CD4-positive, alpha-beta memory T cell (primary cell): Measurements from ENCODE around the gene DUOXA2. TPM values are rescaled to one million over a fixed set of nuclear protein-coding genes. Genes with fewer than 3 reads are reported as not detected.
A peak's percentile ranks its signal among the peaks of the same experiment; 100 is the strongest.
"Not testable (repeated sequence)": the region's sequence is repeated elsewhere in the genome, so short reads cannot be mapped to it uniquely, and the experiment has no call there.

Source experiments
- CTCF ChIA-PET: fragments of 350-600 bp; sonication (Branson Sonifier 250); formaldehyde crosslinking; loops from one replicate; lab custom pipeline; 2021; ENCODE audit warnings: inconsistent platforms; ENCODE audit not compliant: partially characterized antibody; lab: Charles Lee
- POLR2A ChIA-PET: fragments of 350-600 bp; sonication (Branson Sonifier 250); formaldehyde crosslinking; loops from one replicate; lab custom pipeline; 2021; ENCODE audit not compliant: partially characterized antibody; lab: Charles Lee
- DNase-seq, 5 donors: peaks; one replicate each; pipeline versions ENCODE4 v3.0.0 to v3.0.0-alpha.2; 2020 to 2022; ENCODE audit warnings: mixed read lengths in 1 of 5
- H3K27ac ChIP-seq: one replicate; pipeline ENCODE4 v1.7.0; 2013; ENCODE audit warnings: low read depth, low read length
- H3K27me3 ChIP-seq: 2 replicates; pipeline ENCODE4 v1.7.0; 2013; ENCODE audit warnings: mild to moderate bottlenecking, low read length, moderate library complexity; ENCODE audit not compliant: insufficient read depth
- H3K36me3 ChIP-seq: 2 replicates; pipeline ENCODE4 v1.7.0; 2013; ENCODE audit warnings: mild to moderate bottlenecking, low read length, moderate library complexity; ENCODE audit not compliant: insufficient read depth
- H3K4me1 ChIP-seq: 2 replicates; pipeline ENCODE4 v1.7.0; 2013; ENCODE audit warnings: mild to moderate bottlenecking, low read length, moderate library complexity; ENCODE audit not compliant: insufficient read depth
- H3K4me3 ChIP-seq, 2 donors: one replicate each; pipeline ENCODE4 v1.7.0; 2013; ENCODE audit warnings: low read length in 2 of 2, mild to moderate bottlenecking in 1 of 2
- H3K9me3 ChIP-seq, 2 donors: one replicate each; pipeline ENCODE4 v1.7.0; 2013; ENCODE audit warnings: low read length in 2 of 2, control low read depth in 1 of 2; ENCODE audit not compliant: control insufficient read depth in 1 of 2
- H3K27ac Mint-ChIP-seq, 7 donors: one replicate each; pipeline ENCODE4 v1.8.0; 2020 to 2021; ENCODE audit warnings: mixed read lengths in 7 of 7, mild to moderate bottlenecking in 6 of 7, inconsistent platforms in 3 of 7, moderate library complexity in 3 of 7
- H3K27me3 Mint-ChIP-seq, 2 donors: one replicate each; pipeline ENCODE4 v1.8.0; 2020 to 2021; ENCODE audit warnings: mixed read lengths in 2 of 2
- H3K36me3 Mint-ChIP-seq, 2 donors: one replicate each; pipeline ENCODE4 v1.8.0; 2020 to 2021; ENCODE audit warnings: mixed read lengths in 2 of 2, inconsistent platforms in 1 of 2, mild to moderate bottlenecking in 1 of 2
- H3K4me1 Mint-ChIP-seq, 4 donors: one replicate each; pipeline ENCODE4 v1.8.0; 2020 to 2021; ENCODE audit warnings: mixed read lengths in 4 of 4, mild to moderate bottlenecking in 1 of 4
- H3K4me3 Mint-ChIP-seq, 8 donors: one replicate each; pipeline ENCODE4 v1.8.0; 2020 to 2021; ENCODE audit warnings: mixed read lengths in 8 of 8, mild to moderate bottlenecking in 7 of 8, moderate library complexity in 6 of 8, inconsistent platforms in 3 of 8
- H3K9me3 Mint-ChIP-seq, 8 donors: one replicate each; pipeline ENCODE4 v1.8.0; 2020 to 2021; ENCODE audit warnings: mixed read lengths in 8 of 8, mild to moderate bottlenecking in 5 of 8, inconsistent platforms in 3 of 8, moderate library complexity in 1 of 8
- intact Hi-C: fragments of 100-400 bp; cut with micrococcal nuclease; formaldehyde crosslinking; loops from one replicate; pipeline ENCODE4 v1.15.1; 2023
- polyA plus RNA-seq, 2 donors: library from polyadenylated mRNA; unstranded; fragments of 300-500 nt; fragmentation: Illumina TruSeq; gene quantifications; one replicate each; pipeline ENCODE4 v1.2.3, GENCODE V29; 2021
- total RNA-seq, 2 experiments: library from RNA; stranded (reverse); gene quantifications; one replicate each; pipeline ENCODE4 v1.2.3, GENCODE V29; 2021

The DUOXA2 gene
- total and polyA plus RNA-seq, 4 experiments from 2014 or later, result not detected

GRCh38 chr15:45132844-45133560 lies 18.9 kb downstream of the DUOXA2 start:
- Mint-ChIP-seq H3K36me3 (no peaks in the 10 kb centered on the region), H3K9me3 (peaks cover 0 to 4% (median 0%) of the 10 kb centered on the region in 8 donors), H3K4me3 (no peak overlapping the region), H3K4me1 (peaks cover 4 to 25% (median 16%) of the 10 kb centered on the region in 4 donors), H3K27me3 (peaks cover 39 to 44% of the 10 kb centered on the region in 2 donors), H3K27ac (peak overlapping the region in 1 of 7 donors; percentile 71)
- peaks cover 35% of the 10 kb centered on the region for H3K27me3 ChIP-seq
- no peaks in the 10 kb centered on the region for H3K9me3 ChIP-seq
- intact Hi-C loops, result no loop called here
- DNase-seq, result no peak
- ChIA-PET CTCF (interaction anchor here (0.8 to 3.3 kb wide), 4 partner anchors 8 to 15 kb away, joined by 3 to 12 read pairs (median 6); no protein-coding TSS in a partner anchor), POLR2A (no interaction called here)
- no peaks in the 10 kb centered on the region for H3K36me3 ChIP-seq
- no peak overlapping the region for H3K4me3 ChIP-seq
- H3K4me1 ChIP-seq, result peaks cover 11% of the 10 kb centered on the region
- H3K27ac ChIP-seq, result no peak overlapping the region

- peak overlapping the region in 1 of 8 donors; percentile 21 for H3K4me3 Mint-ChIP-seq
- Histone ChIP-seq H3K27me3 (peaks cover 30% of the 10 kb centered on the region), H3K4me1 (peaks cover 11% of the 10 kb centered on the region), H3K36me3 (no peaks in the 10 kb centered on the region), H3K27ac (no peak overlapping the region), H3K9me3 (no peaks in the 10 kb centered on the region), H3K4me3 (no peak overlapping the region)
- H3K27ac Mint-ChIP-seq, result peak overlapping the region in 1 of 7 donors; percentile 71
- H3K36me3 Mint-ChIP-seq, result no peaks in the 10 kb centered on the region
- peaks cover 0 to 2% (median 0%) of the 10 kb centered on the region in 8 donors for H3K9me3 Mint-ChIP-seq
- POLR2A ChIA-PET, result no interaction called here
- H3K27me3 Mint-ChIP-seq, result peaks cover 33 to 41% of the 10 kb centered on the region in 2 donors
- intact Hi-C loops, result no loop called here
- no peak for DNase-seq
- H3K4me1 Mint-ChIP-seq, result peaks cover 4 to 25% (median 14%) of the 10 kb centered on the region in 4 donors
- CTCF ChIA-PET, result interaction anchor here (1.2 to 3.3 kb wide), 3 partner anchors 9 to 15 kb away, joined by 4 to 12 read pairs (median 9); no protein-coding TSS in a partner anchor
Measured at GRCh38 chr15:45133561-45133920, 19.4 kb downstream of the DUOXA2 start.

DNA sequence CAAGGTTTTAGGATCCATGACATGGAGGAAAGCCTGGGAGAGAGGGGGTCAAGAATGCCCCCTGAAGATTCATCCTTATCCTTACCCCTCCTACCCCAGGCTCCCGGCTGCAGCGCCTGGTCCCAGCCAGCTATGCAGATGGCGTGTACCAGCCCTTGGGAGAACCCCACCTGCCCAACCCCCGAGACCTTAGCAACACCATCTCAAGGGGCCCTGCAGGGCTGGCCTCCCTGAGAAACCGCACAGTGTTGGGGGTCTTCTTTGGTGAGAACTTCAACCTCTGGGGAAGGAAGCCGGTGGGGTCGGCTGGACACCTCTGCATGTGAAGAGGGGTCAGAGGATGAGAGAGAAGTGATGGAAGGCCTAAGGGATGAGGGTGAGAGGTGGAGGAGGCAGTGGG lies 19.9 kb downstream of the DUOXA2 start:
- intact Hi-C loops, result no loop called here
- ChIA-PET CTCF (interaction anchor here (1.2 to 3.3 kb wide), 4 partner anchors 9 to 16 kb away, joined by 4 to 12 read pairs (median 10); no protein-coding TSS in a partner anchor), POLR2A (no interaction called here)
- no peak overlapping the region for H3K4me3 ChIP-seq
- Mint-ChIP-seq H3K27ac (peak overlapping the region in 1 of 7 donors; percentile 41), H3K9me3 (no peaks in the 10 kb centered on the region), H3K36me3 (no peaks in the 10 kb centered on the region), H3K27me3 (peaks cover 30 to 36% of the 10 kb centered on the region in 2 donors), H3K4me3 (peak overlapping the region in 2 of 8 donors; percentile 77 to 81), H3K4me1 (peaks cover 4 to 25% (median 11%) of the 10 kb centered on the region in 4 donors)
- H3K27ac ChIP-seq, result no peak overlapping the region
- peaks cover 11% of the 10 kb centered on the region for H3K4me1 ChIP-seq
- H3K27me3 ChIP-seq, result peaks cover 25% of the 10 kb centered on the region
- DNase-seq, result no peak
- no peaks in the 10 kb centered on the region for H3K36me3 ChIP-seq
- no peaks in the 10 kb centered on the region for H3K9me3 ChIP-seq

- H3K4me3 Mint-ChIP-seq, result peak overlapping the region; percentile 64 to 84 (median 72)
- H3K36me3 Mint-ChIP-seq, result no peaks in the 10 kb centered on the region
- no peaks in the 10 kb centered on the region for H3K9me3 Mint-ChIP-seq
- H3K4me1 Mint-ChIP-seq, result peaks cover 4 to 25% (median 11%) of the 10 kb centered on the region in 4 donors
- ChIA-PET POLR2A (no interaction called here), CTCF (interaction anchor here (1.1 to 3.3 kb wide), 4 partner anchors 8 to 17 kb away, joined by 3 to 12 read pairs (median 10); no protein-coding TSS in a partner anchor)
- H3K27me3 Mint-ChIP-seq, result peaks cover 30 to 35% of the 10 kb centered on the region in 2 donors
- Histone ChIP-seq H3K4me3 (no peak overlapping the region), H3K9me3 (no peaks in the 10 kb centered on the region), H3K27me3 (peaks cover 25% of the 10 kb centered on the region), H3K4me1 (peaks cover 11% of the 10 kb centered on the region), H3K27ac (no peak overlapping the region), H3K36me3 (no peaks in the 10 kb centered on the region)
- no peak for DNase-seq
- no peak overlapping the region for H3K27ac Mint-ChIP-seq
- intact Hi-C loops, result no loop called here
Measured at GRCh38 chr15:45134682-45135604, 20.8 kb downstream of the DUOXA2 start.

DNA sequence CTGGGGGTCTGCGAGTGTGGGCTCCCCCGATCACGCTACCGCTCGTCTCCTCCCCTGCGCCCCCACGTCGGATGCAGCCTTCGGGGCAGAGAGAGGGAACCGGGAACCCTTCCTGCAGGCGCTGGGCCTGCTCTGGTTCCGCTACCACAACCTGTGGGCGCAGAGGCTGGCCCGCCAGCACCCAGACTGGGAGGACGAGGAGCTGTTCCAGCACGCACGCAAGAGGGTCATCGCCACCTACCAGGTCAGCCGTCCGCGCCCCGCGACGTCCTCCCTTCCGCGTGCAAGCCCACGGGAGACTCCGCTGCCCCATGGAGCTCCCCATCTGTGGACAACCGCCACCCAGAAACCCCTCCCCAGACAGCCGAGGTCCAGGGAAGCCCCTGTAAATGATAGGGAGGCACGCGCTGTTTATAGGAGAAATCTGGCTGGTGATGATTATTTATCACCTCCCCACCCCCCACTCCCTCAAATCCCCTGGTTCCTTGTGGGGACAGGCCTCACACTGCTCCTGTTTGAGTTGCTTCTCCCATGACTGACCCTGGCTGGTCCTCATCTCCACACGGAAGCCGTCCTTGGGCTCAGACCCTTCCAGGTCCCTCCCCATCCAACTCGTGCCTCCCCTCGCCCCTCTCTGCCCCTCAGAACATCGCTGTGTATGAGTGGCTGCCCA lies 21.7 kb downstream of the DUOXA2 start:
- CTCF ChIA-PET, result interaction anchor here (1.1 to 3.3 kb wide), 4 partner anchors 9 to 18 kb away, joined by 3 to 12 read pairs (median 10); no protein-coding TSS in a partner anchor
- H3K36me3 Mint-ChIP-seq, H3K9me3 Mint-ChIP-seq, H3K27ac ChIP-seq, POLR2A ChIA-PET, H3K9me3 ChIP-seq, intact Hi-C loops, DNase-seq, H3K27ac Mint-ChIP-seq, H3K4me3 ChIP-seq, H3K36me3 ChIP-seq: not testable (repeated sequence)
- Mint-ChIP-seq H3K4me1 (peaks cover 4 to 20% (median 11%) of the 10 kb centered on the region in 4 donors), H3K4me3 (peak overlapping the region in 6 of 8 donors; percentile 57 to 78 (median 65)), H3K27me3 (peaks cover 25 to 28% of the 10 kb centered on the region in 2 donors)
- peaks cover 22% of the 10 kb centered on the region for H3K27me3 ChIP-seq
- H3K4me1 ChIP-seq, result peaks cover 11% of the 10 kb centered on the region

GRCh38 chr15:45136378-45136764 lies 22.2 kb downstream of the DUOXA2 start:
- H3K36me3 ChIP-seq, result no peaks in the 10 kb centered on the region
- no peak overlapping the region for H3K4me3 ChIP-seq
- H3K27ac ChIP-seq, result no peak overlapping the region
- peaks cover 22% of the 10 kb centered on the region for H3K27me3 ChIP-seq
- peaks cover 25 to 28% of the 10 kb centered on the region in 2 donors for H3K27me3 Mint-ChIP-seq
- peak overlapping the region in 6 of 8 donors; percentile 57 to 78 (median 68) for H3K4me3 Mint-ChIP-seq
- H3K4me1 ChIP-seq, result peaks cover 11% of the 10 kb centered on the region
- intact Hi-C loops, result no loop called here
- POLR2A ChIA-PET, result no interaction called here
- DNase-seq, result no peak
- CTCF ChIA-PET, result interaction anchor here (2.0 to 2.8 kb wide), 2 partner anchors 10 to 18 kb away, joined by 7 to 8 read pairs; no protein-coding TSS in a partner anchor
- no peak overlapping the region for H3K27ac Mint-ChIP-seq
- peaks cover 4 to 20% (median 11%) of the 10 kb centered on the region in 4 donors for H3K4me1 Mint-ChIP-seq
- H3K9me3 ChIP-seq, result no peaks in the 10 kb centered on the region
- no peaks in the 10 kb centered on the region for H3K9me3 Mint-ChIP-seq
- H3K36me3 Mint-ChIP-seq, result no peaks in the 10 kb centered on the region
